G401 (cell line): Measurements from ENCODE around the gene ZNRF2. TPM values are rescaled to one million over a fixed set of nuclear protein-coding genes. Genes with fewer than 3 reads are reported as not detected.

Experiments used
- DNase-seq: peaks from one replicate; pipeline ENCODE4 v3.0.0-alpha.2; 2015; ENCODE audit warnings: low spot score
- in situ Hi-C: cut with HindIII; loops from 2 replicates; pipeline ENCODE4 v1.10.0; 2016; ENCODE audit warnings: low sequenced_read_pairs, mixed read lengths
- total RNA-seq: library from RNA; depleted of rRNA; stranded (reverse); fragments of >200 nt; shearing (Covaris generic); gene quantifications from 2 replicates; pipeline ENCODE4 v1.2.3, GENCODE V29; 2014; rRNA removed

Gene ZNRF2
- total RNA-seq: 3.4 and 5.2 TPM in 2 replicates

- in situ Hi-C loops: no loop called here
- peak; percentile 100 for DNase-seq
These were observed at the start of gene ZNRF2 for GRCh38 chr7:30284298-30285066. Gene ZNRF2, plus strand, starts transcription at chr7:30284597. Its CDS starts 761 bp downstream, at chr7:30285358.

- in situ Hi-C loops: no loop called here
- DNase-seq: no peak
These were observed 47.1 kb upstream of the ZNRF2 start for GRCh38 chr7:30237271-30237695.

GRCh38 chr7:30238721-30239441 lies 45.5 kb upstream of the ZNRF2 start:
- in situ Hi-C loops: no loop called here
- peak; percentile 38 for DNase-seq

- DNase-seq: no peak
- in situ Hi-C loops: no loop called here
These were observed 44.1 kb upstream of the ZNRF2 start for GRCh38 chr7:30240106-30240800.

GRCh38 chr7:30241767-30242166 lies 42.6 kb upstream of the ZNRF2 start:
- DNase-seq: no peak
- in situ Hi-C loops: no loop called here

GRCh38 chr7:30244340-30244739 lies 40.1 kb upstream of the ZNRF2 start:
- in situ Hi-C loops: no loop called here
- no peak for DNase-seq

- in situ Hi-C loops: no loop called here
These were observed 38.5 kb upstream of the ZNRF2 start for GRCh38 chr7:30245913-30246312.

GRCh38 chr7:30246392-30246791 lies 38.0 kb upstream of the ZNRF2 start:
- in situ Hi-C loops: no loop called here
- DNase-seq: peak; percentile 81

More at GRCh38 chr7:30245913-30246312, 38.5 kb upstream of the ZNRF2 start:
- no peak for DNase-seq

GRCh38 chr7:30247541-30248401 lies 36.6 kb upstream of the ZNRF2 start:
- in situ Hi-C loops: no loop called here
- no peak for DNase-seq

GRCh38 chr7:30249316-30249715 lies 35.1 kb upstream of the ZNRF2 start:
- no peak for DNase-seq
- in situ Hi-C loops: no loop called here

GRCh38 chr7:30249986-30250774 lies 34.2 kb upstream of the ZNRF2 start:
- no peak for DNase-seq
- in situ Hi-C loops: no loop called here

- in situ Hi-C loops: no loop called here
- DNase-seq: no peak
These were observed 32.6 kb upstream of the ZNRF2 start for GRCh38 chr7:30251708-30252329.

- in situ Hi-C loops: no loop called here
- DNase-seq: peak; percentile 88
These were observed 31.3 kb upstream of the ZNRF2 start for GRCh38 chr7:30252885-30253795.

- in situ Hi-C loops: no loop called here
- no peak for DNase-seq
These were observed 30.6 kb upstream of the ZNRF2 start for GRCh38 chr7:30253796-30254165.

- in situ Hi-C loops: no loop called here
- peak; percentile 22 for DNase-seq
These were observed 30.1 kb upstream of the ZNRF2 start for GRCh38 chr7:30254248-30254647.

- in situ Hi-C loops: no loop called here
These were observed 29.7 kb upstream of the ZNRF2 start for GRCh38 chr7:30254717-30255063.

More at GRCh38 chr7:30254717-30255063, 29.7 kb upstream of the ZNRF2 start:
- DNase-seq: peak; percentile 41
